Upper lobe of left lung (tissue), 6 donors: ENCODE measurements around the gene CXCL12. TPM values are rescaled to one million over a fixed set of nuclear protein-coding genes. Genes with fewer than 3 reads are reported as not detected.

Experiments
- ATAC-seq, 2 donors: fragments of 200-7000 bp; cut with Tn5 transposase; one replicate each; pipeline ENCODE4 v1.9.1; 2022; ENCODE audit warnings: mild to moderate bottlenecking in 2 of 2, moderate library complexity in 2 of 2; ENCODE audit not compliant: low FRiP score in 2 of 2
- DNase-seq, 2 donors: peaks; one replicate each; pipeline ENCODE4 v3.0.0-alpha.2; 2019 to 2020
- H3K27ac ChIP-seq, 4 donors: fragments of 200-600 bp; sonication (generic); one replicate each; pipeline ENCODE4 v1.5.1; 2016 to 2019
- H3K27me3 ChIP-seq, 4 donors: fragments of 200-600 bp; sonication (generic); one replicate each; pipeline ENCODE4 v1.5.1; 2017 to 2019
- H3K36me3 ChIP-seq, 4 donors: fragments of 200-600 bp; sonication (generic); one replicate each; pipeline ENCODE4 v1.5.1; 2016 to 2019
- H3K4me1 ChIP-seq, 4 donors: fragments of 200-600 bp; sonication (generic); one replicate each; pipeline ENCODE4 v1.5.1; 2018 to 2019
- H3K4me3 ChIP-seq, 4 donors: fragments of 200-600 bp; sonication (generic); one replicate each; pipeline ENCODE4 v1.5.1; 2017 to 2019; ENCODE audit warnings: mild to moderate bottlenecking in 2 of 4, moderate library complexity in 1 of 4
- H3K9me3 ChIP-seq, 4 donors: fragments of 200-600 bp; sonication (generic); one replicate each; pipeline ENCODE4 v1.5.1; 2018 to 2019
- EP300 ChIP-seq, 4 donors: sonication (generic); formaldehyde crosslinking; IDR thresholded peaks; one replicate each; pipeline ENCODE4 v1.5.1; 2017; ENCODE audit warnings: antibody characterized with exemption in 4 of 4, control low read depth in 2 of 4
- POLR2A ChIP-seq, 4 donors: fragments of 450-650 bp; IDR thresholded peaks; one replicate each; pipeline ENCODE4 v1.5.1; 2016 to 2017; ENCODE audit warnings: antibody characterized with exemption in 4 of 4, mild to moderate bottlenecking in 2 of 4
- POLR2AphosphoS5 ChIP-seq, 2 donors: sonication (generic); formaldehyde crosslinking; IDR thresholded peaks; one replicate each; pipeline ENCODE4 v1.5.1; 2017; ENCODE audit warnings: antibody characterized with exemption in 2 of 2
- WGBS, 2 donors: methylation state at CpG; one replicate each; pipeline ENCODE4 v1.1.5; 2017 to 2018; 5-methylcytosine and 5-hydroxymethylcytosine counted together
- total RNA-seq, 6 donors: library from RNA; depleted of rRNA in 4 of 6; stranded (reverse); fragments of >200 nt in 4 of 6; gene quantifications; one replicate each; pipeline versions ENCODE4 v1.1.0 to v1.2.1, GENCODE V29; 2016 to 2021
- TF ChIP-seq, protein P1 (sequence below), 6 experiments: fragments of 450-650 bp in 4 of 6; fragments of 200-600 bp in 2 of 6; sonication (generic) in 2 of 6; IDR thresholded peaks; one replicate each; pipeline ENCODE4 v1.5.1; 2016 to 2019; ENCODE audit warnings: antibody characterized with exemption in 6 of 6
- donor health status: DM: no; HTN: no; CAD: no; lungs with moderate emphysema.
- donor health status: DM: no; HTN: yes; CAD: no; lungs with severe emphysema.

Gene CXCL12
- total RNA-seq, 6 donors from 2014 or later, result 3.5 to 61.6 (median 14.6) TPM

DNA sequence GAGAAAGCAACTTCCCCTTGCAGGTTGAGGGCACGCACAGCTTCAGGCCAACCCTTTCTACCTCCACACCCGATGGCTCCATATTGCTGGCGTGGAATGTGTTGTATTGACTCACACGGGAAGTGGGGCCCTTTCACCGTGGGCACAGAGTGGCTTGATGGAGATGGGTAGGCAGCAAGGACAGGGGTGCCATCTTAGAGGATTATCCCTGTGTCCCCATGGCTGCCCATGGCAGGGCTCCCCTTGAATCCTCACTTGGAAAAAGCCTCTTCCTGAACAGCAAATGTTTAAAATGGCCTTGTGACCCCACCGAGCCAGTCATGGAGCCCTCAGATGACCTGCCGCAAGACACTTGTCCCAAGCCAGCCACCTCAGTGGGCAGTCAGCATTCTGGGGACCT lies 31.2 kb downstream of the CXCL12 start:
- Histone ChIP-seq H3K9me3 (no peaks in the 10 kb centered on the region), H3K4me1 (peaks cover 0 to 12% (median 4%) of the 10 kb centered on the region in 4 donors), H3K27me3 (no peaks in the 10 kb centered on the region), H3K36me3 (no peaks in the 10 kb centered on the region), H3K4me3 (no peak overlapping the region), H3K27ac (no peak overlapping the region)
- no peak for DNase-seq
- no peak for ATAC-seq
- WGBS, 2 donors, result 99 to 100% methylated on average over 3 to 7 of the region's 7 CpGs
- TF ChIP-seq POLR2A (IDR thresholded peaks at IDR 0.05), result no peak
- TF ChIP-seq, protein P1, sequence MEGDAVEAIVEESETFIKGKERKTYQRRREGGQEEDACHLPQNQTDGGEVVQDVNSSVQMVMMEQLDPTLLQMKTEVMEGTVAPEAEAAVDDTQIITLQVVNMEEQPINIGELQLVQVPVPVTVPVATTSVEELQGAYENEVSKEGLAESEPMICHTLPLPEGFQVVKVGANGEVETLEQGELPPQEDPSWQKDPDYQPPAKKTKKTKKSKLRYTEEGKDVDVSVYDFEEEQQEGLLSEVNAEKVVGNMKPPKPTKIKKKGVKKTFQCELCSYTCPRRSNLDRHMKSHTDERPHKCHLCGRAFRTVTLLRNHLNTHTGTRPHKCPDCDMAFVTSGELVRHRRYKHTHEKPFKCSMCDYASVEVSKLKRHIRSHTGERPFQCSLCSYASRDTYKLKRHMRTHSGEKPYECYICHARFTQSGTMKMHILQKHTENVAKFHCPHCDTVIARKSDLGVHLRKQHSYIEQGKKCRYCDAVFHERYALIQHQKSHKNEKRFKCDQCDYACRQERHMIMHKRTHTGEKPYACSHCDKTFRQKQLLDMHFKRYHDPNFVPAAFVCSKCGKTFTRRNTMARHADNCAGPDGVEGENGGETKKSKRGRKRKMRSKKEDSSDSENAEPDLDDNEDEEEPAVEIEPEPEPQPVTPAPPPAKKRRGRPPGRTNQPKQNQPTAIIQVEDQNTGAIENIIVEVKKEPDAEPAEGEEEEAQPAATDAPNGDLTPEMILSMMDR (IDR thresholded peaks at IDR 0.05), result no peak
- TF ChIP-seq POLR2AphosphoS5 (IDR thresholded peaks at IDR 0.05), result no peak
- no peak for TF ChIP-seq EP300 (IDR thresholded peaks at IDR 0.05)

DNA sequence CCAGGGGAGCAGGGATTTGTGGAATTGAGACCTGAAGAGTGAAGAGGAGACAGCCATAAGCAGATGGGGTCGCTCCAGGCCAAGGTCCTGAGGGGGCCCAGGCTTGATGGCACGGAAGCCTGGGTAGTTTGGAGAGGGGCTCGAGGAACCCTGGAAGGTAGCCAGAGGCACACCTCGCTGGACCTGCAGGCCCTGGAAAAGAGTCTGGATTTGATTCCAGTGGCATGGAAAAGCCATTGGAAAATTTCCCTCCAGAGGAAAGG lies 31.8 kb downstream of the CXCL12 start:
- Histone ChIP-seq H3K4me1 (peaks cover 0 to 8% (median 4%) of the 10 kb centered on the region in 4 donors), H3K4me3 (no peak overlapping the region), H3K27me3 (no peaks in the 10 kb centered on the region), H3K27ac (no peak overlapping the region), H3K36me3 (no peaks in the 10 kb centered on the region), H3K9me3 (no peaks in the 10 kb centered on the region)
- WGBS, 2 donors, result 84 to 100% methylated on average over 4 of the region's 4 CpGs
- DNase-seq, result peak in 1 of 2 donors; percentile 5
- no peak for TF ChIP-seq POLR2AphosphoS5 (IDR thresholded peaks at IDR 0.05)
- TF ChIP-seq EP300 (IDR thresholded peaks at IDR 0.05), result no peak
- TF ChIP-seq POLR2A (IDR thresholded peaks at IDR 0.05), result no peak
- TF ChIP-seq, protein P1 (IDR thresholded peaks at IDR 0.05), result no peak
- no peak for ATAC-seq

DNA sequence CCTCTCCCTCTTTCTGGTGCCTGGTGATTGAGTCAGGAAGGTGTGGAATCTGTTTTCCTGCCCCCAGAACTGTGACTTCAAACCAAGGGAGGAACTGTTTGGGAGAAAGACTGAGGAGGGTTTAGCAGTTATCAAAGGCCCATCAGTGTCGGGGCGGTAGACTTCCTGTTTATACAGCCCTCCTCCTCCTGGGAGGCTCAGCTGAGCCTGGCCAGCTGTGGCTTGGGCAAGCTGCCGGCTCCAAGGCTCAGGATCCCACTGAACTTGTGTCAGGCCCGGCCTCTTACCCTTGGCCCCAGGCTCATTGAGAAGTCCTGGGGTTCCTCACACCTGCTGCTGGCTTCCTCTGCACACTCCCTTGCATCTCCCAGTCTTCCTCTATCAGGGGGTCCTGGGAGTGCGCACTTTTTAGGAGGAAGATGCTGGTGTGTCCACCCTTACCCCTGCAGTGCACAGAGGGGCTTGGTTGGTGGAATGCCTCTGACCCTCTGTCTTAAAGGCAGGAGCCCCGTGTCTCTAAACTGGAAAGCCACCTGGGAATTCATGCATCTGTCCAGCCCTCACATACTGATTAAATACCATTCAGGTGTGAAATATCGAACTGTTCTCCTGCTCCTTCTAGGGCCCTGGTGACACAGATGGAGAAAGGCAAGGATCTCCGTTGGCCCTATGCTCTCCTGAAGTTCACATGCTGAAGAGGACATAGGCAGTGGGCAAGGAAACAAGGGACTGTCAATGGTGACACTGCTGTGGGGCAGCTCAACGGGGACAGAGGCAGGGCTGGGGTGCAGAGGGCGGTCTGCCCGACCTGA lies 32.4 kb downstream of the CXCL12 start:
- H3K4me1 ChIP-seq, result peaks cover 0 to 8% (median 3%) of the 10 kb centered on the region in 4 donors
- TF ChIP-seq POLR2AphosphoS5 (IDR thresholded peaks at IDR 0.05), result peak in 1 of 2 donors; percentile 60
- TF ChIP-seq EP300 (IDR thresholded peaks at IDR 0.05), result no peak
- no peak for TF ChIP-seq POLR2A (IDR thresholded peaks at IDR 0.05)
- TF ChIP-seq, protein P1 (IDR thresholded peaks at IDR 0.05), result no peak
- ATAC-seq (peak in 1 of 2 donors; percentile 54), DNase-seq (peak in 1 of 2 donors; percentile 91)
- 60 to 67% methylated on average over 11 of the region's 11 CpGs for WGBS, 2 donors
- H3K27me3 ChIP-seq, result no peaks in the 10 kb centered on the region
- peak overlapping the region in 1 of 4 donors; percentile 44 for H3K27ac ChIP-seq
- no peaks in the 10 kb centered on the region for H3K9me3 ChIP-seq
- H3K4me3 ChIP-seq, result no peak overlapping the region
- H3K36me3 ChIP-seq, result no peaks in the 10 kb centered on the region

DNA sequence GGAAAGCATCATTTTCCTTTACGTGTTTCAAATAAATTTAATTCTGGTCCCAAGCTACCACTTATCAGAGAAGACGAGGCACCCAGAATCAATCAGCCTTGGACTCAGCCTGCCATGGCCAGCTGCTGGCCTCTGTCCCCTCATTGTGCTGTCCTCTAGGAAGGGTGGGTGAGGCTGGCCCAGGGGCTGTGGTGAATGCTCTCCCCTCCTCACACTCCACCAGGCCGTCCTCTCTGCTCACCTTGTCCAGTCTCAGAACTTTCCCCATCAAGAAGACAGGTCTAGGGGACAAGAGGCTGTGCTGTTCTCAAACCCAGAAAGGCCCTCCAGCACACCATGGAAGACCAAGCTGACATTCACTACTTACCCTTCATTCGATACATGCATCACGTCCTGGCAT lies 36.4 kb downstream of the CXCL12 start:
- no peak overlapping the region for H3K4me3 ChIP-seq
- peaks cover 0 to 8% (median 3%) of the 10 kb centered on the region in 4 donors for H3K4me1 ChIP-seq
- TF ChIP-seq POLR2A (IDR thresholded peaks at IDR 0.05), result no peak
- TF ChIP-seq POLR2AphosphoS5 (IDR thresholded peaks at IDR 0.05), result no peak
- TF ChIP-seq EP300 (IDR thresholded peaks at IDR 0.05), result no peak
- TF ChIP-seq, protein P1 (IDR thresholded peaks at IDR 0.05), result no peak
- H3K27me3 ChIP-seq, result no peaks in the 10 kb centered on the region
- H3K36me3 ChIP-seq, result no peaks in the 10 kb centered on the region
- H3K27ac ChIP-seq, result no peak overlapping the region
- DNase-seq (no peak), ATAC-seq (no peak)
- H3K9me3 ChIP-seq, result no peaks in the 10 kb centered on the region
- WGBS, 2 donors, result 95 to 96% methylated on average over 5 of the region's 5 CpGs
